HG02588 (cell line): ENCODE results near the gene RARA.

ENCODE experiments used
- ATAC-seq: cut with Tn5 transposase; IDR thresholded peaks from one replicate; pipeline ENCODE4 v1.9.1; 2021; ENCODE audit warnings: mild to moderate bottlenecking, moderate library complexity; ENCODE audit not compliant: unreplicated experiment

Gene RARA

DNA sequence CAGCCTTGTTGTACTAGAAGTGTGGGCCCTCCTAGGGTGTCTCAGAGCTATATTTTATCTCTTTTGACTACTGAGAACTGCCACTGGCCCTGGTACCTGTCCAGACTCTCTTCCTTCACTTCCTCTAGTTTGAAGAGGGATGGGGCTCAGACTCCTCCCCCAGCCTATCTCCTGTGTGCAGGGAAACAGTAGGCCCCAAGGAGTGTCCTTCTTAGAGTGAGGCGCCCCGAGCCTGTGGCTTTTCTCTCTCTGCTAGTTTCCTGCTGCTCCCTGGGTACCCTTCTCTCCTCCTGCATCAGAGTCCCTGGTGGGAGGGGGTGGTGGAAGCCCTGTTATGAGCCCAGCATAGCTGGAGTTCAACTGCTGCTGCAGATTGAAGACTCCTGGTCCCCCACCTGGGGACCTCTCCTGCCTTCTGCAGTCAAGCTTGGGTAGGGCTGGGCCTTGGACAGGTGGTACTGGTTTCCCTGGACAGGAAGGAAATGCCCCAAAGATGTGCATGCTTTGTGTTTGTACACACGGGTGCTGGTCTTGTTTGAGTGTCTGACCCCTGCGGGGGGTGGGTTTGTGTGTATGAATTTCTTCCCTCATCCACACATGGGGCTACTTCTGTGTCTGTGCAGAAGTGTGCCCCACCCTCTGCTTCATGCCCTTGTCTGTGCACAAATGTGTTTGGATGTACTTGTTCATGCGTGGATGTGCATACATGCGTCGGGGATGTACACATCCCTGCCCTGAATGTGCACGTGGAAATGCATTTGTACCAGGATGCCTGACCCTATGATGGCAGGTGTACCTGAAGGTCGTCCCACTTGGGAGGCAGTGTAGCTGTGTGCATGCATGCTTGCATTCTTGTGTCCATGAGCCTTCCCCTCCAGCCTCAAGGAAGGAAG, 6.9 kb downstream of the RARA start:
- ATAC-seq = no peak

GRCh38 chr17:40316571-40317344, 7.8 kb downstream of the RARA start:
- ATAC-seq = no peak

DNA sequence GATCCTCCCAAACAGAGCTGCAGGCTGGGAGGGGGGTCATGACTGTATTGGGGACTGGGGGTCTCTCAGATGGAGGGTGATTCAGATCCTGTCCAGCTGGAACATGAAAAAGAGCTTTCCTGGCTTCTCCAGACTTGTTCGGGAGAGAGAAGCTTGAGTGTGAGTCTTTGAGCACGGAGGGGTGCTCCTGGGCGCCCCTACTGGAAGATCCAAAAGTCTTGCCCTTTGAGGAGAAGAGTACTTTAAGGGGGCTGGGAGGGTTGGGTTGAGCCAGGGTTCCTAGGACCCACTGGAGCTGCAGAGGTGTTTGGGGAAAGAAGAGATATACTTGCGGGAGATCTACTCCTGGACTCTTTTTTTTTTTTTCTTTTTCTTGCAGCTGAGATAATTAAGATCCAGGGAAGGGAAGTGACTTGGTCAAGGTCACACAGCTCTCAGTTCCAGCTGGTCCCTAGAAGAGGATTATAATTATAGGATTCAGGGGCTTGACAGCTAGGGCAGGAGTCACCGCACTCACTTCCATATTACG, 8.4 kb downstream of the RARA start:
- no peak for ATAC-seq

DNA sequence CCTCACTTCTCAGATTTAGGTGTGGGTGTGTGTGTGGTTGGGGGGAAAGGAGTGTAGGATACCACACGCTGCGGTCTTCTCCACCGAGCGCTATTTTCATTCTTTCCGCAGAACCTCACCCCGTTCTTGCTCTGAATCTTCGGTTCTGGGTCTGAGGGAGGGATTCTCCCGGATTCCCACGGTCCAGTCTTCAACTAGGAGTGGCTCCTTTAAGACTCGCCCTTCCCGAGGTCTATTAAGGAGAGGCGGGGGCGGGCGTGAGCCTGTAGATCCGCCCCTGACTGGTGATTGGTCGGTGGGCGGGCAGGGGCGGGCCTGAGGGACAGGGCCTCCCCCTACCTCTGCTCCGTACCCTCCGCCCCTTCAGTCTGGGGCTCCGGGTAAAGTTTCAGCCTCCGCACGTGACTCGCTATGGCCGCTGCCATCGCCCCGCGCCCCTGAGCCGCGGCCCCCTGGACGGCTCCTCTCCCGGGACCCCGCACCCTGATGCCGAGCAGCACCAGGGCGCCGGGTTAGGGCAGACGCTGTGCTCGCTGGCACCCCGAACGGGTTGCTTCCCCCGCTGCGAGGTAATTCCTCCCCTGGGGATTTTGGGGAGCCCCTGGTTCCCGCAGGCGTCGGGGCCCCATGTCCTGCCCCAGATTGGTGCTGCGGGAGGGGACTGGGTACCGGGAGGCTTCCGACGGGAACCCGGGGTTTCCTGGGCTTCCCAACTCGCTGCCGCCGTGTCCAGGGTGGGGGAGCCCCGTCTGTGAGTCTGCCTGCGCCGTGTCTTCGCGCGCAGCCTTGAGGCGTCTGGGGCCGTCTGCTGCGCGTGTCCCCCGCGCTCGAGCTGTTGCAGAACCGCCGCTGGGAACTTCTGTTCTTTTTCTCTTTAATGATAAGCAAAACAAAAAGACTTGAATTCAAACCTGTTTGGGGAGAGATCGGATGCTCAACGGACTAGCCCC, 9.2 kb downstream of the RARA start:
- peak; percentile 51 for ATAC-seq

DNA sequence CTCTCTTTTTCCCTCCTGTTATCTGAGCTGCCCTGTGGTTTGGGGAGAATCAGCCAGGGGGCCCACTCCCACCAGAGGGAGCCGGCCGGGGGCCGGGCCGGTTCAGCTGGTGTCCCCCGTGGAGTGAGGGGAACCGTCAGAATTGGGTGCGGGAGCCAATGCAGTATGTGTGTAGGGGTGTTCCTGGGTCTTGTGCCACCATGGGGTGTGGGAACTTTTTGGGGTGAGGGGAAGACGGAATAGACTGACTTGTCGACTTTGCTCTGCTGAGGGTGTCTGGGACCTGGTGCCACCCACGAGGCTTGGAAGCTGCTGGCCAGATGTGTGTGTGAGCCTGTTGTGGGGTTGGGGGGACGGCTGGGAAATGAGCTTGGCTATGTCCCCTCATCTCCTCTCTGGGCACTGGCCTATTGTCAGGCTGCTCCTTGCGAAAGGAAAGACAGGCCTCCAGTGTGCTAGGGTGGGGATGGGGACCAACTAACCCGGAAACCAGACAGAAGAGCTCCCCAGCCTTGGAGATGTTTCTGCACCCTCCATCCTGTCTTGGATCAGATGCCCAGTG, 9.9 kb downstream of the RARA start:
- ATAC-seq = no peak

- no peak for ATAC-seq
Measured at GRCh38 chr17:40319651-40320540, 10.9 kb downstream of the RARA start.

GRCh38 chr17:40320756-40321523, 12.0 kb downstream of the RARA start:
- ATAC-seq = no peak

DNA sequence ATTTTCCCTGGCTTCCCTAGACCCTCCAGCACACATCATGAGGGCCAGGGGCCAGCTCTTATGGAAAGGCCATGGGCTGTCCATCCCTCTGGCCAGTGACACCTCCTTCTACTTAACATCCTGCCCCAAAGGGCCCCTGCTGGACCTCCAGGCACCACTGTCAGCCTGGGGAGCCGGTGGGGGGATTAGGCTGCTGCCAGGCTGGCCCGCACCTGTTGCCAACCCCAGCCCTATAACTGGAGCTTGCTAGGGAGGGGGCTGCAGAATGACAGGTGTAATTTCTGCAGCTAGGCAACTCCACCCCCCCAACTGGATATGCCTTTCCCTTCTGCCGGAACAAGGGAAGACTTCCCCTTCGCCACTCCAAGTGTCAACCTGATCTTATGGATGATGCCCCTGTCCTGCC, 12.5 kb downstream of the RARA start:
- ATAC-seq = no peak

DNA sequence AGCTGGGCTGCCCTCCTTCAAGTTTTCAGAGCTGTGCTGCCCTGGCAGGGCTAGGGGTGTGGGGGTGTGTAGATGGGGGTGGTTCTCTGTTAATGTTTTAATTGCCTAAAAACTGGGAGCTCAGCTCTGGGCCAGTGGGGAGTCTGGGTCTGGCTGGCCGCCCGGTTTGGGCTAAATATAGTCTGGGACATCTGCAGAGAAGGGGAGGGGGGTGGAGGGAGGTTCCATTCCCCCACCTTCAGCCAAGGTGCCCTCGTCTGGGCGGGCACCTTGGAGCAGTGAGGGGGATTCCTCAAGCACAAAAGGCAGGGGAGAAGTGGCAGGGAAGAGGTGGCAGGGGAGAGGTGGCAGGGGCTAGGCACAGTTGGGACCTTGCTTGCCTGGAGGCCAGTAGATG, 13.0 kb downstream of the RARA start:
- no peak for ATAC-seq

DNA sequence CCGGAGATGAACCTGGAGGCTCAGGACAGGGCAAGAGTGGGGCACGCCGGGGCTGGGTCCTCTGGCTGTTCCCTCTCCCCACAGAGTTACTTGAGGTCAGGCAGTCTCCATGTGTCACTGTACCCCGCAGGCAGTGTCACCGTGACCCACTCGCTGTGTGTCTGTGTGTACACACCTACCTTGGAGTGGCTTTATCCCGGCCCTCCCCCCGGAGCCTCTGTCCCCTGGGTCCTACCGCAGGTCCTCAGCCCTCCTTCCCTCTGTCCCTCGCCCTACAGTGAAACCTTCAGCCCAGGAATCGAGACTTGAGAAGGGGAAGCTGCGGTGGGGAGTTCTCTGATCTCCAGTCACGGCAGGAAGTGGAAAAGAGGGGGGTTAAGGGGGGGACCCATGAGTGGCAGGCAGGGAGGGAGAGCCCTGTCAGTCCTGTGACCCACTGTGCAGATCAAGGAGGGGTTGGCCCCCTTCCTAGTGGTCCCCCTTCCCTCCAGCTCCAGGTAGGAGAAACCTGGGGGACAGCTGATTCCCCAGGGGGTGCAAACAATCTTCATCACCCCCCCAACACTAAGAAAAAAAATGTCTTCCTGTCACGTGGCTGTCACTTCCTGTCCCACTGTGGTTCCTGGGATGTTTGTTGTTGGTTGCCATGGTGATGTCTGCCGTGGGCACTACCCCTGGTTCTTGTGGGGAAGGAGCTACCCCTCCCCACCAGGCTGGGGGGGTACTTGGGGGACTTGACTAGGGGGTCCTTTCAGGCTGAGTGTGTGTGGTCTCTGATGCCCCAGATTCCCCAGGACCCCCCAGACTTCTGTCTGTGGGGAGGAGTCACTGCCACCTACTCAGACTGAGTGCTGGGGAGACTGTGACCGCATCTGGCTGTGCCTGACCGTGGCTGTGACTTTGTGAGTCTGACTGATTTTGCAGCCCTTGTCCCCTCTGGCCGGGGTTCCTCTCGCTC, 13.7 kb downstream of the RARA start:
- ATAC-seq = peak; percentile 24

- no peak for ATAC-seq
Measured at GRCh38 chr17:40323391-40324381, 14.7 kb downstream of the RARA start.

- no peak for ATAC-seq
Measured at GRCh38 chr17:40325156-40326013, 16.4 kb downstream of the RARA start.

- ATAC-seq = no peak
Measured at GRCh38 chr17:40326014-40326831, 17.2 kb downstream of the RARA start.

DNA sequence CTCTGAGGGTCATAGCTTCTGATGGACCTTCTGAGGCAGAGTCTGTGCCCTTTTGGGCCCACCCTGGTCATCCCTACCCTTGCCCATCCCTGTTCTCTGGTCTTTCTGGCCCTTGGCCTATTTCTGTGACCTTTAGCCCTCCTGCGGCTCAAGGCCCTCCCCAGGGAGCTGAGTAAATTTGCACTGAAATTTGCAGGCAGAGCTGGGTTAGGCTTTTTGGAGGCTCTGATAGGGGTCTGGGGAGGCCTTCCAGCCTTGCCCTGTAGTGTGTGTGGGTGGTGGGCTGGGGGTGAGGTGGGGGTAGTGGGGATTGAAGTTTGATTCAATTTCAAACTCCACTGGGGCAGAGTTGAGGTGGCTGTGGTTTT, 17.8 kb downstream of the RARA start:
- ATAC-seq = no peak
